Posterior cingulate gyrus (tissue), 11 donors: ENCODE data around the gene DCHS1.
A peak's percentile ranks its signal among the peaks of the same experiment; 100 is the strongest.

ENCODE experiments used
- DNase-seq, 10 donors: peaks; one replicate each; pipeline versions ENCODE4 v3.0.0 to v3.0.0-alpha.2; 2020 to 2021; ENCODE audit warnings: mixed read lengths in 3 of 10
- intact Hi-C: fragments of 100-400 bp; cut with DNase I; formaldehyde crosslinking; loops from one replicate; pipeline ENCODE4 v1.15.1; 2023

The DCHS1 gene

DNA sequence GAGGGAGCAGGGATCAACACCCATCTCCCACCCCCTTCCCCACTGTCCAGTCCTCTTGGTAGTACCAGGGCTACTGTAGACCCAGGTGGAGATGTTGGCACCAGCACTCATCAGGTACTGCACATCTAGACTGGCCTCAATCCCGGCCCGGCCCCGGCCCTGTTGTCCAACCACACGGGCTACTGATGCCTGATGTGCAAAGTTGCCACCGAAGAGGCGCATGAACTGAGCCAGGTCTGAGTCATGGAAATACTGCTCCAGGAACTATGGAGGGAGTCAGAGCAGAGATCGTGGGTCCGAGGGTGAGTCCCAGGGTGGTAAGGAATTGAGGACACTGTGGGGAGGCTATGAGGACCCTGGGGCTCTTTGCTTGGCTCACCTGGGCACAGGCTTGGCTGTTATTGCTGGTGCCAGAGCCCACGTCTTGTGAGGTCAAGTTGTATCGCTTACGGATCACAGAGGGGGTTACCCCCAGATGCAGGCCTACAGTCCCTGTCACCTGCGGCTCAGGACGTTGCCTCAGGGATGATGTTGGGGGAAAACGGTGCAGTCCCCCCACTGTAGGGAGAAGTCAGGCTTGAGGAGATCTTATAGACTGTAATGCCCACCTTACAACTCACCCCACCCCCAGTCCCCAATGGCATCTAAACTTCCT, 38.9 kb downstream of the DCHS1 start:
- intact Hi-C loops: loop anchor here (5.0 kb wide), 1 partner anchor 84 kb away; no protein-coding TSS in a partner anchor

DNA sequence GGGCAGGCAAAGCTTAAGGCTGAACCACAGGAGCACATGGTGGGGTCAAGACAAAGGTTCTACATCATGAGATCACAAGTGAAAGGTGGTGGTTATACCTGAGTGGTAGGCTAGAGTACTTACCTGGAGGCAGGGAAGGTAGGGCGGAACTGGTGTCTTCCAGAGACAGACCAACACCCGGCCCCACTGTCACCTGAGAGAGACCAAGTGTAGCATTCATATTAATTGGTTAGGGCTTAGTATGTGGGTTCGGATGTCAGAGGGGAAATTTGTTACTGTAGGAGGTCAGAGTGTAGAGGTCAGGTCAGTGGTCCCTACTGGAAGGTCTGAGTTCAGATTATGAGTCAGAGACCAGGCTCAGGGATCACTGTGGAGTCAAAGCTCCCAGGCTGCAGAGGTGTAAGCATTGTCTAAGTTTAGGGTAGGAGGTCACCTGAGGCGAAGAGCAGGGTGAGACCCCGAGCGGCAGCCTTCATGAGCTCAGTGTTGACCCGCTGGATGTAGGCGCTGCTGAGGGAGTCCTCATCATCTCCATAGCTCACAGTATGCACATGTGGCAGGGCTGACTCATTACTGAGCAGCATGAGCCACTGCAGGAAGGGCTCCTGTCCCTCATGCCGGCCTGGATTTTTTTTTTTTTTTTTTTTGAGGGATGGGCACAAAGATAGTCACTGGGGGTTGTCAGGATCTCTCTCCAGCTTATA, 39.6 kb downstream of the DCHS1 start:
- peak in 1 of 10 donors; percentile 59 for DNase-seq
- intact Hi-C loops: loop anchor here (5.0 kb wide), 1 partner anchor 84 kb away; no protein-coding TSS in a partner anchor

More for the DNA sequence above, 38.9 kb downstream of the DCHS1 start:
- peak in 1 of 10 donors; percentile 67 for DNase-seq

DNA sequence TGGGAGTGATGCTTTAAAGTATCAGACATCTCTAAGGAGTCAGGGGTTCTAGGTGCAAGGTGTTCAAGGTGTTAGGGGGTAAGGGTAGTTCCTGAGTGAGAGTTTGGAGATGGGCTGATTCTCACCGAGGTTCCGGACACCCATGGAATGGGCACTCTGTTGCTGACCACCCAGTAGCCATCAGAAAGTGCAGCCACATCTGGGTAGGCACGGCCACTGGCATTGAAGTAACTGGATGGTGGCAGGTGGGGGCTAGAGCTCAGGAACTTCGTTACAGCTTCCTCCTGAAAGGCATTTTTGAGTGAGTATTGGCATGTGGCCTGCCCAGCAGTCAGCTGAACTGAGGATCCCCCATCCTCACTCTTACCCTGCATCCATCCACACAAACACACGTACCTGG, 40.6 kb downstream of the DCHS1 start:
- intact Hi-C loops: loop anchor here (5.0 kb wide), 1 partner anchor 83 kb away; no protein-coding TSS in a partner anchor
- peak in 2 of 10 donors; percentile 8 to 59 for DNase-seq

DNA sequence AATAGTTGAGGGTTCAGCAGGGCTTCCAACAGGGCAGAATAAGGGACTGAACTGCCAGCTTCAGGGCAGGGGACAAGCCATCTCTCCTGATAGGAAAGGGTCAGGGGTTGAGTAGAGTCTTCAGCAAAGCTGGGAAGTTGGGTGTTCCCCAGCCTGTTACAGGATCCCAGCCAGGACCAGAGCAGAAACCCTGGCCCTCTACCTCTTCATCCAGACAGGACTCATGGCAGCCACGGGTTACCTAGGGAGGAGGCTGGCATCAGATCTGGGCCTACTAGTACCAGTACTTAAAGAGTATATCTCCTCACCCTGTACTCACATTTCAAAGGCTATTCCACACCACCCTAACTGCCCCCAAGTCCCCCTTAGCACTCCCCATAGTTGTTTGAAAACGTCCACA, 41.2 kb downstream of the DCHS1 start:
- intact Hi-C loops: no loop called here

DNA sequence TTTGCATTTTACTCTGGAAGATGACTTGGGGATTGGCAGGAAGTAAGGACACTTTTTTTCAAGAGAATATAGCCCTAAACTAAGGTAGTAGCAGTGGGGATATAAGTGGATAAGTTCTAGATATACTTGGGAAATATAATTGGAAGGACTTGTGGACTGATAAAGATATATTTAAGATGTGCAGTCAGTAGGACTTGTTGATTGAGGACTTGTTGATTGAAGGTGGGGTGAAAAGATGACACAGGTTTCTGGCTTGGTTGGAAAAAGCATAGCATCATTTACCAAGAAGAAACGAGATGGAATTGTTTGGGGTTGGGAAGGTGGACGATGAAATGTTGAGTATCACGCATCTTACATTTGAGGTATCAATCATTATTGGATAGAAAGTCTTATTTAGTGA, 42.1 kb downstream of the DCHS1 start:
- DNase-seq: no peak
- intact Hi-C loops: no loop called here

More for the DNA sequence above, 41.2 kb downstream of the DCHS1 start:
- no peak for DNase-seq

- intact Hi-C loops: loop anchor here (1.0 kb wide), 1 partner anchor 71 kb away; the partner anchor contains the start of gene MRPL17
- DNase-seq: peak; percentile 92 to 99 (median 96)
Observed at GRCh38 chr11:6612213-6613041, 43.2 kb downstream of the DCHS1 start, which contains the start of gene TAF10. TSS of gene TAF10 (minus strand) at chr11:6612216. CDS start at chr11:6612189, 27 bp downstream.

DNA sequence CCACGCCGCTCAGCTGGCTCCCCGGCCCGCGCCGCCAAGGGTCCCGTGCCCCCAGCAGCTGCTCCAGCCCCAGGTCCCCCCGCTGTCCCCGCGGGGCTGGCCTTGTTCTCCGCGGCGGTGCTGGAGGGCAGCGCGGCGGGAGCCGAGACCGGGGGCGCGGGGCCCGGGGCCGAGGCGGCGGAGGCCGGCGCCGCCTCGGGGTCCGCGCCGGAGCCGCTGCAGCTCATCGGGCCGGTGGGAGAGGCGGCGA, 43.7 kb downstream of the DCHS1 start:
- intact Hi-C loops: loop anchor here (1.0 kb wide), 1 partner anchor 71 kb away; the partner anchor contains the start of gene MRPL17
- DNase-seq: no peak

DNA sequence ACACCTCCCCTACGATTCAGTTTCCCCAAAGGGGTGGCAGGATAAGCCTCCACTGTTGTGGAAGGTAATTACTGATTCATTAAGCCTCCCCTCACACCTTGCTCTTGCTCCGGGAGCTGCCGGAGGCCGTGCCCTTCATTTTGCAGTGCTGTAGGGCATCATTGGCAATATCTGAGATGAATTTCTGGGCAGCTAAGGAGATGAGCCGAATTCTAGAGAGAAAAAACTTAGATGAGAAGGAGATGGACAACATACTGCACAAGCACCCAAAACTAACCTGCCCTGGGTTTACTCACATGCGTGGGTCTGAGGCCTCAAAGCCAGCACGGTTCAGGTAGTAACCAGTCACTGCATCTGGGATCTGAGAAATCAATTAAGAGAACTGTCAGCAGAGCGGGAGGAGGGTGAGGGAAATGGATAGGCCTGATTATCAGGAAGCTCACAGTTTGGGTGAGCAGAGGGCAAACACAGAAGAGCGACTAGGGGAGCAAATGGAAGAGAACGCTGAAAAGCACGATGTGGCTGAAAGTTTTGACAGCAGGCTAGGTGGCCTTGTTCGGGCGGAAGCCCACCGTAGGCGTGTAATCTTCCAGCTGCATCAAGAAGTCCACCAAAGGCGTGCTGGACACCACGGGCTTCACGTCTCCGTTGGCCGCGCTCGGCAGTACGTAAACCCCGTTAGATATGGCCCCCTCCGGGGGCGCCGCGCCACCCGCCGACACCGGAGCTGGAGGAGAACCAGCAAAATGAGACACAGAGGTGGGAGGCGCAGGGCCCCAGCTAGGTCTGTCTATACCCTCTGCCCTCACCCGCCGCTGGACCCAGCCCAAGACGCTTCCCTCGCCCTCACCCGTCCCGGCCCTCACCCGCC, 44.3 kb downstream of the DCHS1 start:
- intact Hi-C loops: no loop called here
- DNase-seq: peak in 4 of 10 donors; percentile 27 to 89 (median 60)

DNA sequence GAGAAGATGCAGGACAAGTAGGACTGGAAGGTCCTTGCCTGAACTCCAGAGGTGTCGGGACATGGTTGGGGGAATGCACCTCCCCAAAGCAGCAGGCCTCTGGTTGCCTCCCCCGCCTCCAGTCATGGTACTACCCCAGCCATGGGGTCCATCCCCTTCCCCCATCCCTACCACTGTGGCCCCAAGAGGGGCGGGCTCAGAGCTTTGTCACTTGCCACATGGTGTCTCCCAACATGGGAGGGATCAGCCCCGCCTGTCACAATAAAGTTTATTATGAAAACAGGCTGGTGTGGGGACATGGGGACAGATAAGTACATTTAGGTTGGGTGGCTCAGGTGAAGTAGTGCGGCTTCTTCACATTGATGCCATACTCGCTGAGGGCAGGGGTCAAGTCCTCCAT, 45.0 kb downstream of the DCHS1 start:
- intact Hi-C loops: no loop called here
- DNase-seq: peak in 3 of 10 donors; percentile 4 to 37 (median 13)

DNA sequence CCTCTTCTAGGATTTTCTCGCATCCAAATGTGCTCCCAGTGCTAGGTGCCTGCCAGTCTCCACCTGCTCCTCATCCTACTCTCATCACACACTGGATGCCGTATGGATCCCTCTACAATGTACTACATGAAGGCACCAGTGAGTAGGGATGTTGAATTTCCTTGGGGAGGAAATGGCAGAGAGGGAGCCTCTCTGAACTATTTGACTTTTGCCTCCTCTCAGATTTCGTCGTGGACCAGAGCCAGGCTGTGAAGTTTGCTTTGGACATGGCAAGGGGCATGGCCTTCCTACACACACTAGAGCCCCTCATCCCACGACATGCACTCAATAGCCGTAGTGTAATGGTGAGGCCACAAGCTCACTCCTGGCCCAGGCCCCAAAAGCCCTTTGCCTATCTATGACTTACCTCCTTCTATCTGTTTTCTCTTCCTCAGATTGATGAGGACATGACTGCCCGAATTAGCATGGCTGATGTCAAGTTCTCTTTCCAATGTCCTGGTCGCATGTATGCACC, 46.0 kb downstream of the DCHS1 start:
- DNase-seq: peak in 2 of 10 donors; percentile 14 to 65
- intact Hi-C loops: loop anchor here (10.0 kb wide), 1 partner anchor 135 kb away; the partner anchor contains the start of gene TRIM3

DNA sequence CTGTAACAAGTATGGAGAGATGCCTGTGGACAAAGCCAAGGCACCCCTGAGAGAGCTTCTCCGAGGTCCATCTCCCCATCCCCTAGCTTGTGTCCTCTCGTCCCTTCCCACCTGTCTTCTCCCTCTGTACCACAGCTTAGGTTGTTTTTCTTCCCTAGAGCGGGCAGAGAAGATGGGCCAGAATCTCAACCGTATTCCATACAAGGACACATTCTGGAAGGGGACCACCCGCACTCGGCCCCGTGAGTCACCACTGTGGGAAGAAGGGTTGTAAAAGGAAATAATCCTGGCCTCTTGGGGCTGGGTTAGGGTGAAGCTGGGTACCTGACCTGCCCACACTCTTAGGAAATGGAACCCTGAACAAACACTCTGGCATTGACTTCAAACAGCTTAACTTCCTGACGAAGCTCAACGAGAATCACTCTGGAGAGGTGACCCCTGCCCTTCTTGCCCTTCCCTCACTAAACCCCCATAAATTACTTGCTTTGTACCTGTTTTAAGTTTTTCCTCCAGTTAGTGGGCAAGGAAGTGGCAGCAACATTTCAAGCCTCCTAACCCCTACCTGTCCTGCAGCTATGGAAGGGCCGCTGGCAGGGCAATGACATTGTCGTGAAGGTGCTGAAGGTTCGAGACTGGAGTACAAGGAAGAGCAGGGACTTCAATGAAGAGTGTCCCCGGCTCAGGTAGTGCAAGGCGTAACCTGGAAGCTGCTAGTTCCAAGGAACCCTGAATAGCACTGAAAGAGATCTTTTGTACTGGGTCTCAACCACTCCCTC, 46.7 kb downstream of the DCHS1 start:
- intact Hi-C loops: loop anchor here (10.0 kb wide), 1 partner anchor 134 kb away; the partner anchor contains the start of gene TRIM3

DNA sequence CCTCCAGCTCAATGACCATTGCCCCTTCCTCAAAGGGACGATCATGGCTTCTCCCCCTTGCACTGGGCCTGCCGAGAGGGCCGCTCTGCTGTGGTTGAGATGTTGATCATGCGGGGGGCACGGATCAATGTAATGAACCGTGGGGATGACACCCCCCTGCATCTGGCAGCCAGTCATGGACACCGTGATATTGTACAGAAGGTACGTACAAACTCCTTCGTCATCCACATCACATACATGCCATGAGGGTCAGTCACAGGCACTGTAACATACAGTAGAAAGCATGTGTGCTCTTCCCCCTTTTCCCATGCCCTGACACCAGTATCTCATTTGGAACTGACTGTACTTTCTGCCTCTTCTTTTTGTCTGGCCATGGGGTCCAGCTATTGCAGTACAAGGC, 47.6 kb downstream of the DCHS1 start:
- DNase-seq: peak in 1 of 10 donors; percentile 47
- intact Hi-C loops: loop anchor here (10.0 kb wide), 1 partner anchor 133 kb away; the partner anchor contains the start of gene TRIM3

More for the DNA sequence above, 46.7 kb downstream of the DCHS1 start:
- peak in 2 of 10 donors; percentile 9 to 46 for DNase-seq

- intact Hi-C loops: loop anchor here (10.0 kb wide), 1 partner anchor 132 kb away; the partner anchor contains the start of gene TRIM3
- no peak for DNase-seq
Observed at GRCh38 chr11:6607190-6607795, 48.3 kb downstream of the DCHS1 start.

GRCh38 chr11:6606471-6607189, 49.0 kb downstream of the DCHS1 start:
- DNase-seq: peak; percentile 52 to 96 (median 74)
- intact Hi-C loops: loop anchor here (10.0 kb wide), 1 partner anchor 132 kb away; the partner anchor contains the start of gene TRIM3

- DNase-seq: no peak
- intact Hi-C loops: loop anchor here (5.0 to 10.0 kb wide), 3 partner anchors 72 to 212 kb away; partner anchors contain the start of genes SMPD1 and TRIM3
Observed at GRCh38 chr11:6604790-6605189, 50.8 kb downstream of the DCHS1 start.

DNA sequence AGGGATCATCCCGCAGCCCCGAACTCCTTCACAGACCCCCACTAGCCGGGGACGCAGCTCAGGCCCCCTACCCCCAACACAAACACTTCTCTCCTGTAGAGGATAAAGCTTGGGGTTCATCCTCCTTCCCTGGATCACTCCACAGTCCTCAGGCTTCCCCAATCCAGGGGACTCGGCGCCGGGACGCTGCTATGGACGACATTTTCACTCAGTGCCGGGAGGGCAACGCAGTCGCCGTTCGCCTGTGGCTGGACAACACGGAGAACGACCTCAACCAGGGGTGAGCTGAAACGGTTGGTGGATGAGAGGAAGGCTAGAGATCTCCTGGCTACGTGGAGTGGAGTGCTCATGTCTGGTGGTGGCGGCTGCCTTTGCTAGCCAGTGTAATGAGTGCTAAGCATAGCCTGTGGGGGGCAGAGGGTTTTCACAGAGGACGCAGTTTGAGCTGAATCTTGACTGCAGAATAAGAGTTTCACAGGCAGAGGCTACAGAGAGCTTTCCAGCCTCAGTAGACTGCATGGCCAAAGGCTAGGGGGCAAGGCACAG, 51.5 kb downstream of the DCHS1 start:
- intact Hi-C loops: loop anchor here (5.0 to 10.0 kb wide), 3 partner anchors 72 to 212 kb away; partner anchors contain the start of genes SMPD1 and TRIM3
- peak in 6 of 10 donors; percentile 37 to 92 (median 60) for DNase-seq
